HG02571 (cell line): ENCODE results near the gene ICE2.

ENCODE experiments used
- ATAC-seq: cut with Tn5 transposase; IDR thresholded peaks from one replicate; pipeline ENCODE4 v1.9.1; 2021; ENCODE audit warnings: mild to moderate bottlenecking, moderate library complexity; ENCODE audit not compliant: unreplicated experiment

ICE2 gene

DNA sequence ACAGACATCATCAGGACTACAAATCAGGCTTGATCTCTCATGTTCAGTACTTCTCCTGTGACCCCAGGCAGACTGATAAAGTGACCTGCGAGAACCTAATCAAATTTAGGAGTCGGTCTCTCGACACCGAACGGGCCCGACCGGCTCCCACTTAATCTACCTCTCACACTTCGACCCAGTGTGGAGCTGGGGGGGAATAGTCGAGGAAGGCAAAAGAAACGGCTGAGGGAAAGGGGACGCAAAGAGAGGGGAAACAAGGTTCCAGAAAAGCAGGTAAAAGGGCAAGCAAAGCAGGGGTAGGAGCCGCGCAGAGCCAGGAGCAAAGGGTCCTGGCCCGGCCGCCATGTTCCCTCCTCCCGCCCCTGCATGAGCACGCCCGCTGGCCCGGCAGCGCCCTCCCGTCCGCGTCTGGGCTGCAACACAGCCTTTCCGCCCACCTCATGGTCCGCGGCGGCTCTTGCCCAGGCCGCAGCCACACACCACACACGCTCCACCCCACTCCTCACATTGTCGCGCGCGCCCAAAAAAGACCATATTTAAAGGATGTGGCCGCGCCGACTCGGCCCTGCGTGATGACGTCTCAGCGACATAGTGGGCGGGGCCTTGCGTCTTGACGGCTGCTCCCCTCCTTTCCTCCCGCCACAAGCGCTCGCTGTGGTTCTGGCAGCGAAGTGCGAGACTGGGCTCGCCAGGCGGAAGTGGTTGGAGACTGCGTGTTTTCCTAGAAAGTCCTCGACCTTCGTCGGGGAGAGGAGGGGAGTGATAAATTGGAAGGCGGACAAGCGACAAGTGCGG is at the start of gene ICE2:
TSS of gene ICE2 (minus strand) at position 577 of the 795 bp plus-strand sequence. CDS start 1,165 bp downstream, outside the sequence.
- ATAC-seq, result peak; percentile 80

DNA sequence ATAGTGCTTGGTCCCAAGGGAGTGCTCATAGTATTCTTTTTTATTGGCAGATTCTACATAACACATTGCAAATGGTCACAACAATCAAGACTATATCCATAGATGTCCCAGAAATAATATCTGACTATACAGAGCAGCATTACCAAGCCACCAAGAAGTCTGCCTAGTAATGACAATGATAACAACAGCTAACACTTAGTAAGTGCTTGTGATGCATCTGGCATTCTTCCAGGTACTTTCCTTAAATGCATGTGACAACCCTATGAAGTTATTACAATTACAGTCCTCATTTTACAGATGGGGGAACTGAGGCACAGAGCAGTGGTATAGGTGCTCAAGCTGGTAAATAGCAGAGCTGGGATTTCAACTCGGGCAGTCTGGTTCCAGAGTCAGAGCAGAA is 49.6 kb upstream of the ICE2 start:
- ATAC-seq, result no peak

DNA sequence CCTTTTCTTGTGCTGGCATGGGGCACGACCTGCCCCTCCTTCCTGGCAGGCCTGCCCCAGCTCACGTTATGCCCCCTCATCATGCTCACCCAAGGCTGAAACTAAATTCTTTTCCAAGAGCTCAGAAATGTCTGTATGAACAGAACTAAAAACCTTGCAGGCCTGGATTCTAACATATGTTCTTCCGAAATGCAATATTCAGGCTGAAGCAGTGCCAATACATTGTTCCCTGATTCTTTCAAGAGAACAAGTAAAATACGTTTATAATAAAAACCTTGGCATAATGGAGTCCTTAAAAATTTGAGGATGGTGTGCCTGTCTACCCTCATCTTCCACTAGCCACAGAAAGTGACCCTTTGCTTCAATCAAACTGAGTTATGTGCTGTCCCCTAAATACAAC is 48.5 kb upstream of the ICE2 start:
- no peak for ATAC-seq

- no peak for ATAC-seq
Observed at GRCh38 chr15:60526127-60526616, 47.2 kb upstream of the ICE2 start.

- no peak for ATAC-seq
Observed at GRCh38 chr15:60525341-60526039, 46.5 kb upstream of the ICE2 start.

GRCh38 chr15:60523056-60523455 is 44.1 kb upstream of the ICE2 start:
- no peak for ATAC-seq

GRCh38 chr15:60520825-60521368 is 42.0 kb upstream of the ICE2 start:
- no peak for ATAC-seq

DNA sequence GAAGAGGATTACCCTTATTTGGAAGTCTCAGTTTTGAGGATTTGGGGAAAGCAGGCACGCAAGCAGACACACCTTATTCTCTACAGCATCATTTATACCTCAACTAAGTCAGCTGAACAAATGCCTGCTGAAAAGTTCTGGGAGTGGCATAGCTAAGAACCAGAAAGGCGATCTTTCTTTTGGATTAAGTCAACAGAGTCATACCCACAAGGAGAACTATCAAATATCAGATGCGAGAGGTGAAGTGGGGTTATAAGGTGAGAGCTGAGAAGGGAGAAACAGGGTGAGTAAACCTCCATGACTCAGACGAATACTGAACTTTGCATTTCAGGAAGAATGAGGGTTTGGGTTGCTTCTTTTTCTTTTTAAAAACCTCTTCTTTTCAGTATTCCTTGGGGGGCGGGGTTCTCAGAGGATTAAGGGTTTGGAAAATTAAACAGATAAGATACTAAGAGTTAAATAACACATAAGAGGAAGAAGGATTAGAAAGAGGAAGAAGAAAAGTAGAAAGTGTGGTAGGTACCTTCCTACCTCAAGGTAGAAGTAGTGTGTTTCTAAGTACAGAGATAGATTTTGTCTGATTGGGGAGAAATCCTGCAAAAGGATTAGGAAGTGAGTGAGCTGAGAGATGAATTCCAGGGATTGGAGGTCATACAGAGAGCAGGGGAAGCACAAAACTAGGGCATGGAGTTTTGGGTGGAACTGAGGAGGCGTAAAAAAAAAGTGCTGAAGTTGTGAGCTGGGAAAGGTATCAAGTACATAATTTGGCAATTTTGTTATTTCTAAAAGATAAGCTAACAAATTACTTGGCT is 41.3 kb upstream of the ICE2 start:
- no peak for ATAC-seq

- no peak for ATAC-seq
Observed at GRCh38 chr15:60519218-60519617, 40.3 kb upstream of the ICE2 start.

- ATAC-seq, result no peak
Observed at GRCh38 chr15:60518511-60518910, 39.6 kb upstream of the ICE2 start.

- no peak for ATAC-seq
Observed at GRCh38 chr15:60514261-60514881, 35.4 kb upstream of the ICE2 start.

- no peak for ATAC-seq
Observed at GRCh38 chr15:60513676-60514075, 34.7 kb upstream of the ICE2 start.

DNA sequence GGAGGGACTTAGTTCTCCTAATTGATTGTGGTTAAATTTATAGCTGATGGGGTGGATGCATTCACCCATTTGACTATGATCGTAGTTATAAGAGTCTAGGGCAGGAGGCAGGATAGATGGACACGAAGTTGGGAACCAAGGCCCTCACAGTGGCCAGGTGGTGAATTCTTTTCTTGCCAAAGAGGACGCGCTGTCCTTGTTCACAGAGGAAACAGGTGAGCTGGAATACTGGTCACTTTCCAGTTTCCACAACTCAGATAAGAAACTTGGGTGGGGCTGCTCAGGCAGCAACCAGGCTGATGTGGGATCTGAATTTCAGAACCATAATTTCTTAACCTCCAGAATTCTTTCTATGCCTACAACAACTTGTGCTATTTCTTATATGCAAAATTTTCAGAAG is 34.0 kb upstream of the ICE2 start:
- ATAC-seq, result no peak

DNA sequence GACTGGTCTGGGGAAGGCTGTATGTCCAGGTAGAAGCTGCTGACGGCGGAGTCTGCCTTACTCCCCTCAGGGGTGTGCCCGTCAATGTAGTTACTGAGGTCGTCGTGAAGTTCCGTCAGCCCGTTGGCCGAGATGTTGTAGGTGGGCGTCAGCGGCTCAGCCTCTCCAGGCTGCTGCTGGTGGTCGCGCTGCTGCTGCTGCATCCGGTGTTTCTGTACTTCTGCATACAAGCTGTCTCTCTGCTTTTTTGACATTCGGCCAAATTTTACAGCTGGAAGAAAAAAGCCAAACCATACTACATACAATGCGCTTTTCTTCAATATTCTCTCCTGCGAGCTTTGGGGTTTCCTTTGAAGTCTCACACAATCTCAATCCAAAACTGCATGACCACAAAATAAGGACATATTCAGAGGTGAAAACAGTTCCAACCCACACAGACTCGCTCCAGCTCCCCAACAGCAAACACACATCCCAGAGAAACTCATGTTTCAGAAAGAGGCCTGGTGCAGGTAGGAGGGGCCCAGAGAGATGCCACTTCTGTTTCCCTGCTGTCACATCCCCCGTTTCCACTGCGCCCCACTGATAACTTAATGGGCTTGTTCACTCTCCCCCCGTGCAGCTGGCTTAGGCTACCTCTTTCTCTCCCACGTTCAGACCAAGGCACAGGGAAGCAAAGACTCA is 32.5 kb upstream of the ICE2 start:
- ATAC-seq, result no peak

GRCh38 chr15:60510006-60510405 is 31.1 kb upstream of the ICE2 start:
- ATAC-seq, result no peak

DNA sequence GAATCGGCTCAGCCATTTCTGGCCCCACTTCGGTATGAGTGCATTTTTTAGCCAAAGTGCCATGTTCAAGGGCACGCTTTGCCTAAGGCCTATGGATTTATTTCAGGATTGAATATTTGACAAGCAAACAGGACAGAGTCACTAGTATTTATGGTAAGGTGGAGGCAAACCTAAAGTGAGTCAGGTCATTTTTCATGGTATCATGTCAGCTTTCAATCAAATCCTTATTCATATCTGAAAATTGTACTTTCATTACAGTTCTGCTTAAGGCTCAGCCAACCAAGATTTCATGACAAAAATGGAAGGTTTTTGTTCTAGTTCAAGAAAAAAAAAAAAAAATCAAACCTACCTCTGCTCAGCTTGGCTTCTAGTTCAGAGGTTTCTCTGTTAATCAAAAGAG is 30.5 kb upstream of the ICE2 start:
- no peak for ATAC-seq

DNA sequence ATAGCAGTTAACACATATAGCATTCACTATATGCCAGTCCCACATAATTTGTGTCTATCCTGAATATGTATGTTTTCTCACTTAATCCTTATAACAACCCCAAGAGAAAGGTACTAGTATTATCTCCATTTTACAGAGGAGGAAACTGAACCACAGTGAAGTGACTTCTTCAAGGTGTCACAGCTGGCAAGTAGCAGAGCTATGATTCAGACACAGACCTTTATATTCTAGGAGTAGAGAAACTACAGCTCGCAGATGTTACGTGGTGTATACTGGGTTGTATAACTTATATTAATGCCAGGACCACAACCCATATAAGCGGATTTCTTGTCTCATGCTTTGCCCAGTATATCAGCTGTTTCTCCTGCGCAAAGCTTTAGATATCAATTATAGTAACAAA is 29.5 kb upstream of the ICE2 start:
- ATAC-seq, result no peak

DNA sequence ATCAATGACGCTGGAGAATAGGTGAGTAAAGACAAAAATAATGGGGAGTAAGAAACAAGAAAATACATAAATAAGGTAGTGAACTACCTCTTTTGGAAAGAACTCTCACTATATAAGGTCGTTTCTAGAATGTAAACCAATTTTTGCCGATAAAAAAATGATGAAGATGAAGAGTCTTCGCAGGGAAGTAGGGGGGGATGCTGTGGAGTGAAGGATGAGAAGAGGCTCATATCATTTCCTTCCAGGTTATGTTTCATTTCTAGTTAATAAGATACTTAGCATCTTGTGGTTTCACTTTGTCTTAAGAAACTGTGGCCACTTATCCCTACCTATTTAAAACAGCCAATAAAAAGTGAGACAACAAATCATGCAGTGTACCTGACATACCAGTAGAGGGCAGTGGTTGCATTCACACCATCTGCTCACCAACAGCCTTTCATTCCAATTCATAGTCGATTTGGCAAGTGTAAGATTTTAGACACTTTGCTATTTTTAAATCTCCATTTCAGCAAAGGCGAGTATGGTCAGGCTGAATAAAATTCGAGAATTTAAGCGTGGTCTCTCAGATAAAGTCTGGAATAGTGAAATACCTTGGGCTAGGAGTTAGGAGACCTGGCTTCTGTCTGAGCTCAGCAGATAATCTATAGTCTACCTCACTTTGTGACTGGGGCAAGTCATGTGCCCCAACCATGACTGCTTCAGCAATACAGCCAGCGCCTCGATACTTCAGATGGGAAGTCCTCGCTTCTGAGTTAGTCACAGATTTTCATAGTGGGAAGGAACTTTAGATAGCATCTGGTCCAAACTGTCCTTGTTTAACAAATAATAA is 28.9 kb upstream of the ICE2 start:
- ATAC-seq, result peak; percentile 87

GRCh38 chr15:60496853-60497252 is 17.9 kb upstream of the ICE2 start:
- no peak for ATAC-seq
